Keratinocyte (primary cell): ENCODE measurements around the gene MTPN. TPM values are rescaled to one million over a fixed set of nuclear protein-coding genes. Genes with fewer than 3 reads are reported as not detected.

ENCODE experiments used
- DNase-seq: peaks from one replicate; pipeline ENCODE4 v3.0.0-alpha.2; 2011; ENCODE audit warnings: low read depth, missing footprints, low spot score
- FAIRE-seq: peaks from 2 replicates; lab custom pipeline; 2011; peaks lifted over from hg19 to GRCh38; lab: Jason Lieb, UNC
- H2AFZ ChIP-seq: 2 replicates; pipeline ENCODE4 v1.6.0; 2012; ENCODE audit warnings: low read length, control low read depth, inconsistent platforms; ENCODE audit not compliant: control insufficient read depth
- H3K27ac ChIP-seq: 2 replicates; pipeline ENCODE4 v1.5.1; 2011; ENCODE audit warnings: low read length; ENCODE audit not compliant: control insufficient read depth, insufficient read depth
- H3K27me3 ChIP-seq: 3 replicates; pipeline ENCODE4 v1.6.0; 2011; ENCODE audit warnings: low read length; ENCODE audit not compliant: control insufficient read depth, insufficient read depth; ENCODE audit errors: extremely low read depth
- H3K36me3 ChIP-seq, 2 experiments: 2 replicates in 1 of 2; 3 replicates in 1 of 2; pipeline ENCODE4 v1.5.1; 2011; ENCODE audit warnings: low read length in 2 of 2, mild to moderate bottlenecking in 1 of 2; ENCODE audit not compliant: control insufficient read depth in 2 of 2, insufficient read depth in 2 of 2; ENCODE audit errors: extremely low read depth in 1 of 2
- H3K4me1 ChIP-seq: 3 replicates; pipeline ENCODE4 v1.5.1; 2011; ENCODE audit warnings: low read length; ENCODE audit not compliant: control insufficient read depth, insufficient read depth; ENCODE audit errors: extremely low read depth
- H3K4me2 ChIP-seq: 3 replicates; pipeline ENCODE4 v1.6.0; 2011; ENCODE audit warnings: low read depth, low read length; ENCODE audit not compliant: control insufficient read depth, insufficient read depth; ENCODE audit errors: extremely low read depth
- H3K4me3 ChIP-seq, 3 experiments: fragments of 200-600 bp in 1 of 3; sonication (generic) in 1 of 3; 2 replicates in 2 of 3; 3 replicates in 1 of 3; pipeline ENCODE4 v1.5.1; 2011 to 2016; ENCODE audit warnings: low read length in 3 of 3, mild to moderate bottlenecking in 3 of 3, control low read depth in 2 of 3, inconsistent platforms in 1 of 3, low read depth in 1 of 3, mixed read lengths in 1 of 3, mixed run types in 1 of 3, moderate library complexity in 1 of 3; ENCODE audit not compliant: control insufficient read depth in 2 of 3, insufficient read depth in 2 of 3; ENCODE audit errors: extremely low read depth in 1 of 3
- H3K79me2 ChIP-seq: 2 replicates; pipeline ENCODE4 v1.6.0; 2012; ENCODE audit warnings: low read length; ENCODE audit not compliant: control insufficient read depth, insufficient read depth
- H3K9ac ChIP-seq: 3 replicates; pipeline ENCODE4 v1.6.0; 2011; ENCODE audit warnings: low read length; ENCODE audit not compliant: control insufficient read depth, insufficient read depth; ENCODE audit errors: extremely low read depth
- H3K9me1 ChIP-seq: 3 replicates; pipeline ENCODE4 v1.6.0; 2011; ENCODE audit warnings: low read length; ENCODE audit not compliant: control insufficient read depth, insufficient read depth; ENCODE audit errors: extremely low read depth
- H3K9me3 ChIP-seq: 2 replicates; pipeline ENCODE4 v1.5.1; 2012; ENCODE audit warnings: low read depth, low read length; ENCODE audit not compliant: control insufficient read depth
- H4K20me1 ChIP-seq: 3 replicates; pipeline ENCODE4 v1.6.0; 2011; ENCODE audit warnings: low read length; ENCODE audit not compliant: control insufficient read depth, insufficient read depth; ENCODE audit errors: extremely low read depth
- EZH2 ChIP-seq: IDR thresholded peaks from one replicate; pipeline ENCODE4 v1.6.1; 2012; ENCODE audit warnings: inconsistent platforms, mild to moderate bottlenecking, low read length, moderate library complexity
- dilution Hi-C: fragments of 300-500 bp; cut with MboI; formaldehyde crosslinking; loops from one replicate; pipeline ENCODE4 v1.7.0; 2020; ENCODE audit warnings: low sequenced_read_pairs; ENCODE audit not compliant: extremely low pct_ligation_motif_present
- polyA plus RNA-seq, 5 experiments: library from polyadenylated mRNA; depleted of rRNA in 3 of 5; stranded (reverse) in 3 of 5; stranded (forward) in 1 of 5; unstranded in 1 of 5; fragments of >200 nt; gene quantifications; 1 replicate in 1 of 5; 2 replicates in 3 of 5; 3 replicates in 1 of 5; pipeline versions ENCODE4 v1.2.1 to v1.2.3, GENCODE V29; 2011 to 2012; ENCODE audit warnings: missing spikeins in 2 of 5, low read depth in 1 of 5, low replicate concordance in 1 of 5
- TF ChIP-seq, protein P1 (sequence below), 3 experiments: IDR thresholded peaks in 1 of 3; conservative IDR thresholded peaks in 1 of 3; optimal IDR thresholded peaks in 1 of 3; 2 replicates in 2 of 3; 3 replicates in 1 of 3; pipeline versions ENCODE3 to v1.5.1; 2011; ENCODE audit warnings: low read length in 3 of 3, mild to moderate bottlenecking in 3 of 3, moderate library complexity in 2 of 3, control low read depth in 1 of 3, inconsistent platforms in 1 of 3; ENCODE audit not compliant: insufficient read depth in 2 of 3; ENCODE audit errors: extremely low read depth in 1 of 3

The MTPN gene
- polyA plus RNA-seq, 1 donor (not counting 4 experiments of a cell fraction or from before 2014, with no cell fraction given), result 151 TPM

DNA sequence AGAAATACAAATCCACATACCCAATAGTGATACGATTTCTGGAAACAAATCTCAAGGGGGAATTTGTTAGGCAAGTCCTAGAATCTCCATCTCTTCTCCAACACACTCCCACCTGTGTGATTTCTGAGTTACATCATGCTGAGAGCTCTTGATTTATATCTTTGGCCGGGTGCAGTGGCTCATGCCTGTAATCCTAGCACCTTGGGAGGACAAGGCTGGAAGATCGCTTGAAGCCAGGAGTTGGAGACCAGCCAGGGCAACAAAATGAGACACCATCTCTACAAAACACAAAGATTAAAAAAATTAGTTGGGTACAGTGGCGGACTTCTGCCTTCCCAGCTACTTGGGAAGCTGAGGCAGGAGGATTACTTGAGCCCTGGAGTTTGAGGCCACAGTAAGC lies 1.5 kb upstream of the MTPN start:
- H3K4me2 ChIP-seq, result no peak overlapping the region
- H2AFZ ChIP-seq, result no peak overlapping the region
- H3K9me1 ChIP-seq, result no peaks in the 10 kb centered on the region
- H3K9me3 ChIP-seq, result no peaks in the 10 kb centered on the region
- peaks cover 19% of the 10 kb centered on the region for H3K4me1 ChIP-seq
- no peak overlapping the region for H3K4me3 ChIP-seq
- no peaks in the 10 kb centered on the region for H4K20me1 ChIP-seq
- TF ChIP-seq, protein P1, sequence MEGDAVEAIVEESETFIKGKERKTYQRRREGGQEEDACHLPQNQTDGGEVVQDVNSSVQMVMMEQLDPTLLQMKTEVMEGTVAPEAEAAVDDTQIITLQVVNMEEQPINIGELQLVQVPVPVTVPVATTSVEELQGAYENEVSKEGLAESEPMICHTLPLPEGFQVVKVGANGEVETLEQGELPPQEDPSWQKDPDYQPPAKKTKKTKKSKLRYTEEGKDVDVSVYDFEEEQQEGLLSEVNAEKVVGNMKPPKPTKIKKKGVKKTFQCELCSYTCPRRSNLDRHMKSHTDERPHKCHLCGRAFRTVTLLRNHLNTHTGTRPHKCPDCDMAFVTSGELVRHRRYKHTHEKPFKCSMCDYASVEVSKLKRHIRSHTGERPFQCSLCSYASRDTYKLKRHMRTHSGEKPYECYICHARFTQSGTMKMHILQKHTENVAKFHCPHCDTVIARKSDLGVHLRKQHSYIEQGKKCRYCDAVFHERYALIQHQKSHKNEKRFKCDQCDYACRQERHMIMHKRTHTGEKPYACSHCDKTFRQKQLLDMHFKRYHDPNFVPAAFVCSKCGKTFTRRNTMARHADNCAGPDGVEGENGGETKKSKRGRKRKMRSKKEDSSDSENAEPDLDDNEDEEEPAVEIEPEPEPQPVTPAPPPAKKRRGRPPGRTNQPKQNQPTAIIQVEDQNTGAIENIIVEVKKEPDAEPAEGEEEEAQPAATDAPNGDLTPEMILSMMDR (optimal IDR thresholded peaks at IDR 0.05 in 1 of 3, IDR thresholded peaks at IDR 0.05 in 1 of 3, conservative IDR thresholded peaks at IDR 0.05 in 1 of 3; ENCODE audit: extremely low read depth in 1 of 3, insufficient read depth in 2 of 3, low read length in 3 of 3), result no peak
- no peak for TF ChIP-seq EZH2
- H3K36me3 ChIP-seq, result peaks cover 0 to 3% of the 10 kb centered on the region in 2 experiments
- H3K9ac ChIP-seq, result no peak overlapping the region
- DNase-seq (no peak), FAIRE-seq (no peak)
- H3K79me2 ChIP-seq, result peaks cover 36% of the 10 kb centered on the region
- dilution Hi-C loops, result no loop called here
- H3K27ac ChIP-seq, result no peak overlapping the region
- no peaks in the 10 kb centered on the region for H3K27me3 ChIP-seq

DNA sequence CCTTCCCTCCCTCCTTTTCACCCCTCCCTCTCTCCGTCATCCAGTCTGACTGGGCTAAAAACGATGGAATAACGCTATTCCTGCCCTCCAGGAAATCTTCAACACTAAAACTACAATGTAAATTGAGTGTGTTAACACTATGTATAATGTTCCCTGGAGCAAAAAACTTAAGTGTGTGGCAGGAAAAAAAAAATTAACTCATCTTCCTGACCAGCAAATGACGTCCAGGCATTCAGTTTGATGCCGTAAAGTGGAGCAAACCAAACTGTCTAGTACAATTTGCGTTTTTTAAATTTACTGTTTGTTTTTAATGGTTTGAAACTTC lies 545 bp upstream of the MTPN start:
- H3K9ac ChIP-seq, result peak overlapping the region; percentile 86
- peaks cover 46% of the 10 kb centered on the region for H3K79me2 ChIP-seq
- TF ChIP-seq, protein P1 (optimal IDR thresholded peaks at IDR 0.05 in 1 of 3, IDR thresholded peaks at IDR 0.05 in 1 of 3, conservative IDR thresholded peaks at IDR 0.05 in 1 of 3; ENCODE audit: extremely low read depth in 1 of 3, insufficient read depth in 2 of 3, low read length in 3 of 3), result no peak
- TF ChIP-seq EZH2, result no peak
- peak overlapping the region; percentile 75 for H3K4me2 ChIP-seq
- peaks cover 19% of the 10 kb centered on the region for H3K4me1 ChIP-seq
- H2AFZ ChIP-seq, result peak overlapping the region; percentile 70
- H3K9me3 ChIP-seq, result no peaks in the 10 kb centered on the region
- no peaks in the 10 kb centered on the region for H3K27me3 ChIP-seq
- dilution Hi-C loops, result no loop called here
- FAIRE-seq (no peak), DNase-seq (no peak)
- H3K27ac ChIP-seq, result peak overlapping the region; percentile 11
- no peaks in the 10 kb centered on the region for H4K20me1 ChIP-seq
- no peaks in the 10 kb centered on the region for H3K9me1 ChIP-seq
- H3K4me3 ChIP-seq, result peak overlapping the region; percentile 91 to 100 (median 97)
- peaks cover 2 to 3% of the 10 kb centered on the region in 2 experiments for H3K36me3 ChIP-seq
